Hippocampal formation (tissue), 2 donors: ENCODE measurements around the gene ZNF467.
A peak's percentile ranks its signal among the peaks of the same experiment; 100 is the strongest.

Experiments used
- DNase-seq, 2 donors: peaks; one replicate each; lab custom pipeline; 2025; lab: John Stamatoyannopoulos, UW

The ZNF467 gene

DNA sequence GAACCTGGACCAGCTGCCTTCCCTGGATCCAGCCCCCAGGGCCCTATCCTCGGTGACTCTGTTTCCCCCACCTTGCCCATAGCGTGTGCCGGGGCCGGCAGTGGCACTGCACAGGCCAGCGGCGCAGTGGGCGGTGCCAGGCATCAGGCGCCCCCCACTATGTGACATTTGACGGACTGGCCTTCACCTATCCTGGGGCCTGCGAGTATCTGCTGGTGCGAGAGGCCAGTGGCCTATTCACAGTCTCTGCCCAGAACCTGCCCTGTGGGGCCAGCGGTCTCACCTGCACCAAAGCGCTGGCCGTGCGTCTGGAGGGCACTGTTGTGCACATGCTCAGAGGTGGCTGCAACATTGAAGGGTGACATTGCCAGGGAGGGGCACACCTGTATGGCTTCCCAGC, 12.0 kb upstream of the ZNF467 start:
- DNase-seq, result no peak

DNA sequence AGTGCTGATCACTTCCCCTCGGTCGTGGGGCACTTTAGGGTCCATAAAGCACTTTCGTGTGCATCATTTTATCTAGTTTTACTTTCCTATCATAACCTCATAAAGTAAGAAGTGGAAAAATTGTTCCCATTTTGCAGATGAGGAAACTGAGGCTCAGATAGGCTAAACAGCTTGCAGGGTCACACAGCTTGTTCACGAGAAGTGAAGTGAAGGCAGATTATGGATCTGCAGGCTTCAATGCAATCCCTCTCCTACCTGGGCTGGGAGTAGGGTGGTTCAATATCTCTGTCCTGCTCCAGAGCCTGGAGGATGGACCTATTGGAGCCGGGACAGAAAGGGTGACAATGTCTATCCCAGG, 10.8 kb upstream of the ZNF467 start:
- no peak for DNase-seq

DNA sequence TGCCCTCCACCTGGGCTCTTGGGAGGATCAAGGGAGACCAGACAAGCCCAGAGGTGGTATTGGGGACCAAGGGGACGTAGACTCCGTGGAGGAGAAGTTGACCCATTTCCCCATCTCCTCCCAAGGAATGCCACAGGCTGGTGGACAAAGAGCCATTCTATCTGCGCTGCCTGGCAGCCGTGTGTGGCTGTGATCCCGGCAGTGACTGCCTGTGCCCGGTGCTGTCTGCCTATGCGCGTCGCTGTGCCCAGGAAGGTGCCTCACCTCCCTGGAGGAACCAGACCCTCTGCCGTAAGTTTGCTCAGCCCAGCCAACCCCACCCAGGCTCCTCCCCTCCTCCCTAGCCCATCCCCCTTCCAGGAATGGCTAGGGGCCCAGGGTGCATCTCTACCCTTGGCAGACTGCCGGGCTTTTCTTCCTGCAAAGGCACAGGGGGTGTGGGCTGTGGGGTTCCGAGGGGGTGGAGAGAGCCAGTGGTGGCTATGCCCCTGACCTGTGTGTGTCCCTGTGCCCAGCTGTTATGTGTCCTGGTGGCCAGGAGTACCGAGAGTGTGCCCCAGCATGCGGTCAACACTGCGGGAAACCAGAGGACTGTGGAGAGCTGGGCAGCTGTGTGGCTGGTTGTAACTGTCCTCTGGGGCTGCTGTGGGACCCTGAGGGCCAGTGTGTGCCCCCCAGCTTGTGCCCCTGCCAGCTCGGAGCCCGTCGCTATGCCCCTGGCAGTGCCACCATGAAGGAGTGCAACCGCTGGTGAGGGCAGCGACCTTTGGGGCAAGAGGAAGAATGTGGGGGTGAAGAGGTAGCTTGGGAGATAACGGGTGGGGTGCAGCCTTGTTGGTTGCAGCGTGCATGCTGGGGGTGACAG, 10.2 kb upstream of the ZNF467 start:
- DNase-seq, result peak; percentile 8 to 65

DNA sequence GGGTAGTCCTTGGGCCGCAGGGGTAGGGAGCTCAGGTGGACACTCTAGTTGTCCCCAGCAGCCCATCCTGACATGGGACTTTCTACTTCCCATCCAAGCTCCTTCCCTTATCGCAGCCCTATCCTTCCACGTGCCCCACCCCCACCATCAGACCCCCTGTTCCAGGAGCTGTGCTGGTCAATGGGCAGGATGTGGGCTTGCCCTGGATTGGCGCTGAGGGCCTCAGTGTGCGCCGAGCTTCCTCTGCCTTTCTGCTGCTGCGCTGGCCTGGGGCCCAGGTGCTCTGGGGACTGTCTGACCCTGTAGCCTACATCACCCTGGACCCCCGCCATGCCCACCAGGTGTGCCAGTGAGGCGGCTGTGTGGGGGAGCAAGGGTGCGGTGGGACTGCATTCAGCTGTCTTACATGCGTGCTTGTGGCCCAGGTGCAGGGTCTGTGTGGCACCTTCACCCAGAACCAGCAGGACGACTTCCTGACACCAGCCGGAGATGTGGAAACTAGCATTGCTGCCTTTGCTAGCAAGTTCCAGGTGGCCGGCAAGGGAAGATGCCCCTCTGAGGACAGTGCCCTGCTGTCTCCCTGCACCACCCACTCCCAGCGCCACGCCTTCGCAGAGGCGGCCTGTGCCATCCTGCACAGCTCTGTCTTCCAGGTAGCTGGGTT, 9.4 kb upstream of the ZNF467 start:
- DNase-seq, result no peak

GRCh38 chr7:149781921-149782320, 8.5 kb upstream of the ZNF467 start:
- DNase-seq, result no peak

GRCh38 chr7:149780636-149781419, 7.4 kb upstream of the ZNF467 start:
- DNase-seq, result no peak

GRCh38 chr7:149780056-149780455, 6.7 kb upstream of the ZNF467 start:
- DNase-seq, result no peak

DNA sequence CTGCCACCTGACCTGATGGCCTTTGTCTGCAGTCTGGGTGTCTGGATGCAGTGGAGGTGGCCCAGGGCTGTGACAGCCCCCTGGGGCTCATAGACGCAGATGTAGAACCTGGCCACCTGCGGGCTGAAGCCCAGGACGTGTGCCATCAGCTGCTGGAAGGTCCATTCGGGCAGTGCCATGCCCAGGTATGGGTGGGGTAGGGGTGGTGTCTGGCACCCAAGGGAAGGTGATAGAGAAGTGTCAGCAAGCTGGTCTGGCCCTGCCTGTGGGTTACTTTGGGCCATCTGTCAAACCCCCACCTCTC, 6.1 kb upstream of the ZNF467 start:
- DNase-seq, result no peak

DNA sequence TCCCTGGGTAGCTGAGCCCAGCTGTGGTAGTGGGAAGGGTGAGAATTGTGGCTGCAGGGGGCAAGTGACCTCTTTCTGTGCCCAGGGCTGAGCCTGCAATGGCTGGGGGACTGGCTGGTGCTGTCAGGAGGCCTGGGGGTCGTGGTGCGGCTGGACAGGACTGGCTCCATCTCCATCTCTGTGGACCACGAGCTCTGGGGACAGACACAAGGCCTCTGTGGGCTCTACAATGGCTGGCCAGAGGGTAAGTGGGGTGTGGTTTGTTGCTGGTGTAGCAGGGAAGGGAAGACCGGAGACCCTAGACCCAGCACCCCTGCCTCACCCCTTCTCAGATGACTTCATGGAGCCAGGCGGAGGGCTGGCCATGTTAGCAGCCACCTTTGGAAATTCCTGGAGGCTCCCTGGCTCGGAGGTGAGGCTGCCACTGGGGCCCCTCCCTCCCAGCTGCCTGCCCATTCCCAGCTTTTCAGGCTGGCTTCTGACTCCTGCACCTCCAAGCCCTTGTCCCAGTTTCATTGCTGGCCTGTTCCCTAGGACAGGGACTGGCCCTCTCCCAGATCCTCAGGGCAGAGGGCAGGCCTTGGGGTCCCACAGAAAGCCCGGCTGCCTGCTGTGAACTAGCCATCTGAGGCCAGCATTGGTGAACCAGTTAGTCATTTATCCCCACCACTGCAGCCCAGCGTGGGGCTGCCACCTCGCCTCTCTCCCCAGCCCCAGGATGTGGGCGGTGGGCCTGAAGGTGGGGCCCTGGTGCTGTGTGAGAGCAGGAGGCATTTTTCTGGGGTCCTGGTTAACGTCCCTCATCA, 5.5 kb upstream of the ZNF467 start:
- no peak for DNase-seq

GRCh38 chr7:149778327-149778637, 4.9 kb upstream of the ZNF467 start:
- no peak for DNase-seq

DNA sequence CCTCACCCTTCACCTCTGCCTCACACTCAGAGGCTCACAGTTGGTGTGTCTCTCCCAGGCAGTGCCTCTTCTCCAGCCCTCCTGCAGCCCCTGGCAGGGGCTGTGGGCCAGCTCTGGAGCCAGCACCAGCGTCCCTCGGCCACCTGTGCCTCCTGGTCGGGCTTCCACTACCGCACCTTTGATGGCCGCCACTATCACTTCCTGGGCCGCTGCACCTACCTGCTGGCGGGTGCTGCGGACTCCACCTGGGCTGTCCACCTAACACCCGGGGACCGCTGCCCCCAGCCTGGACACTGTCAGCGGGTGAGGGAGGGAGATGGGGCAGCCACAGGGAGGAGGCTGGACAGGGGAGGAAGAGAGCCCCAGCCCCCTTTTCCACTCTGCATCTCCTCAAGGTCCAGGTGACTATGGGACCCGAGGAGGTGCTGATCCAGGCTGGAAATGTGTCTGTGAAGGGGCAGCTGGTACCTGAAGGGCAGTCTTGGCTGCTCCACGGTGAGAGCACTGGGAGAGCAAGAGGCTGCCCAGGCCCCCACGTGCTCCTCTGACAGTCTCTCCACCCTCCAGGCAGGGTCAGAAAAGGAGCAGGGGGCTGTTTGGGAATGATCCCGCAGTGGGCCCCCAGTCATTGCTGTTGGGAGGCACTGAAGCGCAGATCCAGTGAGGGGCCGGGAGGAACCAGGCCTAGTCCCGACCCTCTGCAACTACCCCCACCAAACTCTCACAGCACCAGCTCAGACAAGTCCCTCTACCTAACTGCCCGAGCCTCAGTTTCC, 4.4 kb upstream of the ZNF467 start:
- DNase-seq, result no peak

GRCh38 chr7:149776848-149777407, 3.5 kb upstream of the ZNF467 start:
- DNase-seq, result no peak

GRCh38 chr7:149776289-149776688, 2.9 kb upstream of the ZNF467 start:
- no peak for DNase-seq

- no peak for DNase-seq
These were observed 1.8 kb upstream of the ZNF467 start for GRCh38 chr7:149775176-149775556.

GRCh38 chr7:149774237-149775175, 1.1 kb upstream of the ZNF467 start:
- no peak for DNase-seq

- no peak for DNase-seq
These were observed 393 bp downstream of the ZNF467 start for GRCh38 chr7:149772956-149773434.

DNA sequence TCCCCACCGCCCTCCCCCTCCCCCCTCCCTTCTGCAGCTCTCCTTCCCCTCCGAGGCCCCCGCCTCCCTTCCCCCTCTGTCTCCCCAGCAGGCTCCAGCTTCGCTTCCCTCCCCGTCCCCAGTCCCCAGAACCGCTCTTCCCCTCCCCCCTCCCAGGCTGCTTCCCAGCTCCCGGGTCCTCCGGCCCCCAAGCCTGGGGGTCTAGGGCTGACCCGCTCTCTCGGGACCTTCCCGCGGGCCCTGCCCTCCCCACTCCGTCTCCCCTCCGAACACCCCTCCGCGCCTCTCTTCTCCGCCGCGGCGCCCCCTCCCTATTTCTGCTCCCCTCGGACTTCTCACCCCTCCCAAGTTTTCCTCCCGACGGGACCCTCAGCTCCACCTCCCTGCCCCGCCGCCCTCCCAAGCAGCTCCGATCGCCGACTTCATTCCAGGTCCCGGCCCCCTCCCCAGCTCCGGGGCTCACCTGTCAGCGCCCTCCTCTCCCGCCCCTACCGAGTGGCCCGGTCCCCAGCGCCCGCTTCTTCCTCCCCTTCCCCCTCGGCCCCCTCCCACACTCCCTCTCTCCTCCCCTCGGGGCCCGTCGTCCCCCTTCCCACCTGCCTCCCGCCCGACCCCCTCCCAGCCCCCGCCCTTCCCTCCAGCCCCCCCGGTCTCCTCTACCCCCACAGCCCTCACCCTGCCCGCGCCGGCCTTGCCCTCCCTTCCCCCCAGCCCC, 990 bp downstream of the ZNF467 start:
- no peak for DNase-seq

DNA sequence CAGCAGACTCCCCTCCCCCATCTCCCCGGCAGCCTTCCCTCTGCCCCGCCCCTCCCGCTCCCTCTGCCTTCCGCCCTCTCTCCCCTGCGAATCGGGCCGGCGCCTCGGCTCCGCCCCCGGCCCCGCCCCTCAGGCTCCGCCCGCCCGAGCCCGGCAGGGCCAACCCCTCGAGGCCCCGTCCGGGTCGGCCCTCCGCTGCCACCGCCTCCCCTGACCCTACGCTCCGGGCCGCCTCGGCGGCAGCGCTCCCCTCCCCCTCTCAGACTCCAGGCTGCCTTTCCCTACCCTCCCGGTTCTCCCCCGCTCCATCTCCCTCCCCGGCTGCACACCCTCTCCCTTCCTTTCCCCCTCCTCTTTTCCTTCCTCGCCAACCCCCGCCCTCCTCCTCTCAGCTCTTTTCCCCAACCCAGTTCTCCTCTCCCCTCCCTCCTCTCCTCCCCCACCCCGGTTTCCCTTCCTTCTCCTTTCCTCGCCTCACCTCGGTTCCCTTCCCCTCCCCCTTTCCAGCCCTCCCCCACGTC, 1.6 kb downstream of the ZNF467 start:
- DNase-seq, result peak; percentile 81 to 83
